ENCODE data around the gene USP48.
A peak's percentile ranks its signal among the peaks of the same experiment; 100 is the strongest.

The USP48 gene

GRCh38 chr1:21638531-21639341, 144.2 kb downstream of the USP48 start (continued):
- TF ChIP-seq TSHZ1 (tag by site-specific recombination; IDR thresholded peaks at IDR 0.05; ENCODE audit: borderline replicate concordance) (peak; percentile 62), ZNF580 (tag by site-specific recombination; IDR thresholded peaks at IDR 0.05) (no peak), OVOL3 (tag by site-specific recombination; IDR thresholded peaks at IDR 0.05) (no peak), ZNF121 (tag by site-specific recombination; IDR thresholded peaks at IDR 0.05) (no peak), HOXD13 (CRISPR knock-in tag; IDR thresholded peaks at IDR 0.05; ENCODE audit: borderline replicate concordance) (no peak), ZNF24 (tag by site-specific recombination; IDR thresholded peaks at IDR 0.05) (peak; percentile 71), ZNF433 (tag by site-specific recombination; IDR thresholded peaks at IDR 0.05; ENCODE audit: low read depth) (no peak), ZNF416 (tag by site-specific recombination; IDR thresholded peaks at IDR 0.05) (no peak), ZBTB10 (tag by site-specific recombination; IDR thresholded peaks at IDR 0.05) (0 out of 2 replicates have a peak, but pooled peaks have one; percentile 23), ZNF274 (IDR thresholded peaks at IDR 0.05; ENCODE audit: low read length) (no peak), ZNF274 (tag by site-specific recombination; IDR thresholded peaks at IDR 0.05; ENCODE audit: borderline replicate concordance) (no peak), ZNF202 (tag by site-specific recombination; IDR thresholded peaks at IDR 0.05; ENCODE audit: borderline replicate concordance) (no peak), MEIS1 (CRISPR knock-in tag; IDR thresholded peaks at IDR 0.05; ENCODE audit: borderline replicate concordance) (no peak), ZNF302 (tag by site-specific recombination; IDR thresholded peaks at IDR 0.05; ENCODE audit: low read depth) (no peak), ZBTB44 (tag by site-specific recombination; IDR thresholded peaks at IDR 0.05) (no peak), PRDM10 (tag by site-specific recombination; IDR thresholded peaks at IDR 0.05) (peak; percentile 86), ZNF529 (tag by site-specific recombination; IDR thresholded peaks at IDR 0.05; ENCODE audit: insufficient replicate concordance) (no peak), ZFP69B (tag by site-specific recombination; IDR thresholded peaks at IDR 0.05) (0 out of 2 replicates have a peak, but pooled peaks have one; percentile 66), ZNF223 (tag by site-specific recombination; IDR thresholded peaks at IDR 0.05) (no peak), REST (tag by site-specific recombination; IDR thresholded peaks at IDR 0.05) (no peak), ZNF843 (tag by site-specific recombination; IDR thresholded peaks at IDR 0.05) (no peak), ZNF549 (tag by site-specific recombination; IDR thresholded peaks at IDR 0.05) (no peak), TCF7L2 (IDR thresholded peaks at IDR 0.05; ENCODE audit: borderline replicate concordance, low read depth, low read length) (no peak), ZNF112 (tag by site-specific recombination; IDR thresholded peaks at IDR 0.05) (no peak)
